ENCODE data around the gene CLEC4A. TPM values are rescaled to one million over a fixed set of nuclear protein-coding genes. Genes with fewer than 3 reads are reported as not detected.
"Not testable (repeated sequence)": the region's sequence is repeated elsewhere in the genome, so short reads cannot be mapped to it uniquely, and the experiment has no call there.

The CLEC4A gene
- total RNA-seq, 4 donors from 2014 or later, result 8.3 to 10.1 TPM; not detected in 2

- Histone ChIP-seq H3K27me3 (no peaks in the 10 kb centered on the region), H3K36me3 (no peaks in the 10 kb centered on the region), H3K4me3 (no peak overlapping the region), H3K4me1 (no peaks in the 10 kb centered on the region), H3K27ac (no peak overlapping the region), H3K9me3 (no peaks in the 10 kb centered on the region)
- no peak for DNase-seq
- TF ChIP-seq CTCF (IDR thresholded peaks at IDR 0.05) (no peak), POLR2A (IDR thresholded peaks at IDR 0.05) (no peak)
Measured at GRCh38 chr12:8120072-8120713, 3.2 kb upstream of the CLEC4A start.

GRCh38 chr12:8127138-8127537 is 3.7 kb downstream of the CLEC4A start:
- H3K9me3 ChIP-seq, result no peaks in the 10 kb centered on the region
- no peaks in the 10 kb centered on the region for H3K4me1 ChIP-seq
- no peak for DNase-seq
- H3K36me3 ChIP-seq, result no peaks in the 10 kb centered on the region
- H3K27me3 ChIP-seq, result no peaks in the 10 kb centered on the region
- H3K4me3 ChIP-seq, result no peak overlapping the region
- no peak overlapping the region for H3K27ac ChIP-seq
- TF ChIP-seq POLR2A (IDR thresholded peaks at IDR 0.05) (no peak), CTCF (IDR thresholded peaks at IDR 0.05) (no peak)

- DNase-seq, H3K36me3 ChIP-seq, H3K4me1 ChIP-seq, H3K9me3 ChIP-seq, H3K4me3 ChIP-seq, H3K27me3 ChIP-seq, H3K27ac ChIP-seq: not testable (repeated sequence)
Measured at GRCh38 chr12:8133636-8134397, 10.4 kb downstream of the CLEC4A start.

- not testable (repeated sequence) for H3K27me3 ChIP-seq, H3K27ac ChIP-seq, H3K4me1 ChIP-seq, H3K4me3 ChIP-seq, H3K36me3 ChIP-seq, H3K9me3 ChIP-seq, DNase-seq
Measured at GRCh38 chr12:8134398-8134930, 11.0 kb downstream of the CLEC4A start.

- not testable (repeated sequence) for H3K36me3 ChIP-seq, DNase-seq, H3K4me3 ChIP-seq, H3K27ac ChIP-seq, H3K27me3 ChIP-seq, H3K9me3 ChIP-seq, H3K4me1 ChIP-seq
Measured at GRCh38 chr12:8141647-8142046, 18.2 kb downstream of the CLEC4A start.

- peaks cover 0 to 6% (median 0%) of the 10 kb centered on the region in 4 donors for H3K9me3 ChIP-seq
- DNase-seq, result no peak
- H3K36me3 ChIP-seq, result no peaks in the 10 kb centered on the region
- TF ChIP-seq CTCF (IDR thresholded peaks at IDR 0.05) (no peak), POLR2A (IDR thresholded peaks at IDR 0.05) (no peak)
- H3K4me1 ChIP-seq, result no peaks in the 10 kb centered on the region
- no peak overlapping the region for H3K27ac ChIP-seq
- H3K27me3 ChIP-seq, result no peaks in the 10 kb centered on the region
- no peak overlapping the region for H3K4me3 ChIP-seq
Measured at GRCh38 chr12:8143261-8143660, 19.8 kb downstream of the CLEC4A start.

GRCh38 chr12:8145754-8146441 is 22.5 kb downstream of the CLEC4A start:
- no peaks in the 10 kb centered on the region for H3K36me3 ChIP-seq
- H3K27me3 ChIP-seq, result no peaks in the 10 kb centered on the region
- H3K27ac ChIP-seq, result no peak overlapping the region
- DNase-seq, result no peak
- TF ChIP-seq CTCF (IDR thresholded peaks at IDR 0.05) (no peak), POLR2A (IDR thresholded peaks at IDR 0.05) (no peak)
- H3K9me3 ChIP-seq, result peaks cover 0 to 6% (median 0%) of the 10 kb centered on the region in 4 donors
- no peak overlapping the region for H3K4me3 ChIP-seq
- H3K4me1 ChIP-seq, result no peaks in the 10 kb centered on the region

Data from Peyer's patch (tissue), 4 donors.